Tibial artery (tissue), 4 donors: ENCODE results near the gene HMMR.
"Not testable (repeated sequence)": the region's sequence is repeated elsewhere in the genome, so short reads cannot be mapped to it uniquely, and the experiment has no call there.

ENCODE experiments used
- DNase-seq, 2 donors: peaks; one replicate each; pipeline ENCODE4 v3.0.0-alpha.2; 2019
- H3K27ac ChIP-seq, 2 donors: fragments of 200-600 bp; sonication (generic) in 1 of 2; 1 replicate in 1 of 2; 2 replicates in 1 of 2; pipeline ENCODE4 v1.5.1; 2018 to 2019; ENCODE audit warnings: mild to moderate bottlenecking in 1 of 2
- H3K27me3 ChIP-seq, 2 donors: fragments of 200-600 bp; sonication (generic) in 1 of 2; one replicate each; pipeline versions ENCODE4 v1.5.1 to v1.6.0; 2016 to 2019
- H3K36me3 ChIP-seq, 3 donors: fragments of 200-600 bp; sonication (generic) in 2 of 3; one replicate each; pipeline ENCODE4 v1.5.1; 2016 to 2019; ENCODE audit warnings: mild to moderate bottlenecking in 2 of 3
- H3K4me1 ChIP-seq, 4 donors: fragments of 200-600 bp; sonication (generic) in 2 of 4; 1 replicate in 3 of 4; 2 replicates in 1 of 4; pipeline ENCODE4 v1.5.1; 2016 to 2019
- H3K4me3 ChIP-seq, 2 donors: fragments of 200-600 bp; sonication (generic) in 1 of 2; 1 replicate in 1 of 2; 2 replicates in 1 of 2; pipeline ENCODE4 v1.5.1; 2018 to 2019; ENCODE audit warnings: mild to moderate bottlenecking in 2 of 2
- H3K9me3 ChIP-seq, 3 donors: fragments of 200-600 bp; sonication (generic) in 1 of 3; one replicate each; pipeline ENCODE4 v1.5.1; 2016 to 2019
- CTCF ChIP-seq, 2 experiments: fragments of 200-600 bp in 1 of 2; fragments of 450-650 bp in 1 of 2; IDR thresholded peaks; one replicate each; pipeline ENCODE4 v1.5.1; 2017 to 2019; ENCODE audit warnings: antibody characterized with exemption in 2 of 2, mild to moderate bottlenecking in 1 of 2, moderate library complexity in 1 of 2
- intact Hi-C: fragments of 100-400 bp; cut with DNase I; formaldehyde crosslinking; loops from one replicate; pipeline ENCODE4 v1.15.0; 2023; ENCODE audit warnings: low total_unique reads

HMMR gene

DNA sequence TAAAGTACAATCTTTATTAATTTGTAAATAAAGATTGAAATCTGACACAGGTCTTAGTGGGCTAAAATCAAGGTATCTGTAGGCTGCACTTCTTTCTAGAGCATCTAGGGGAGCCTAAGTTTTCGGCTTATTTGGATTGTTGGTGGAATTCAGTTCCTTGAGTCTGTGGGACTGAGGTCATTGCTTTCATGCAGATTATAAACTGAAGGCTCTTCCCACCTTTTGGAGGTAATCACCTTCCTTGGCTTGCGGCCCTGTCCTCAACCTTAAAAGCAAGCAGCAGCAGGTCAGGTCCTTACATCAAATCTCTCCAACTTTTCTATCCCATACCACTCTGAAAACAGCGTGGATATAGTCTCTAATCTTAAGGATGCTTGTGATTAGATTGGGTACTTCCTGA, 70.8 kb downstream of the HMMR start:
- Histone ChIP-seq H3K9me3 (no peaks in the 10 kb centered on the region), H3K4me1 (peaks cover 0 to 7% (median 0%) of the 10 kb centered on the region in 4 donors), H3K27ac (no peak overlapping the region), H3K36me3 (no peaks in the 10 kb centered on the region), H3K4me3 (no peak overlapping the region), H3K27me3 (no peaks in the 10 kb centered on the region)
- no peak for DNase-seq
- intact Hi-C loops = no loop called here
- no peak for TF ChIP-seq CTCF (IDR thresholded peaks at IDR 0.05)

GRCh38 chr5:163532171-163533084, 72.0 kb downstream of the HMMR start:
- Histone ChIP-seq H3K36me3 (no peaks in the 10 kb centered on the region), H3K27me3 (no peaks in the 10 kb centered on the region), H3K9me3 (no peaks in the 10 kb centered on the region), H3K4me1 (peaks cover 0 to 7% (median 0%) of the 10 kb centered on the region in 4 donors), H3K4me3 (no peak overlapping the region), H3K27ac (no peak overlapping the region)
- intact Hi-C loops = no loop called here
- no peak for DNase-seq
- no peak for TF ChIP-seq CTCF (IDR thresholded peaks at IDR 0.05)

DNA sequence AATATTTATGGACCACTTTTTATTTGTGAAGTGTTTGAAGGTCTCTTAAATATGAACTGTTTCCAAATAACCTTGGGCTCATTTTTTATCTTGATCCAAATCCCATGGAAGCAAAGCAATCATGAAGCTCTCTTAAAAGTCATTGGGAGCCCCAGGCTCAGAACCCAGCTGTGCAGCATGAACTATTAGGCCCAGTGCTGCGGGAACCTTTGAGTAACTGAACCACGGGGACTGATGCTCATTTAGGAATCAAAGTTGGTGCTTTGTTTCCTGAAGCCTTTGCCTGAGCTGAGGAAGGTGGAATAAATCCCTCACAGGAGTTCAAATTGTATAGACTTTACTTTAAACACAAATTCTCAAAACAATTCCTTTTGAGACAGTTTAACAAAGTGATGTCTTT, 72.8 kb downstream of the HMMR start:
- Histone ChIP-seq H3K27me3 (no peaks in the 10 kb centered on the region), H3K27ac (no peak overlapping the region), H3K4me1 (peaks cover 0 to 7% (median 0%) of the 10 kb centered on the region in 4 donors), H3K9me3 (no peaks in the 10 kb centered on the region), H3K4me3 (no peak overlapping the region), H3K36me3 (no peaks in the 10 kb centered on the region)
- TF ChIP-seq CTCF (IDR thresholded peaks at IDR 0.05) = no peak
- intact Hi-C loops = no loop called here
- DNase-seq = no peak

GRCh38 chr5:163534492-163535094, 74.2 kb downstream of the HMMR start:
- intact Hi-C loops = no loop called here
- no peaks in the 10 kb centered on the region for H3K9me3 ChIP-seq
- H3K36me3 ChIP-seq = no peaks in the 10 kb centered on the region
- H3K27ac ChIP-seq = no peak overlapping the region
- no peak for TF ChIP-seq CTCF (IDR thresholded peaks at IDR 0.05)
- H3K4me3 ChIP-seq = no peak overlapping the region
- H3K4me1 ChIP-seq = peaks cover 0 to 7% (median 0%) of the 10 kb centered on the region in 4 donors
- no peaks in the 10 kb centered on the region for H3K27me3 ChIP-seq
- DNase-seq = no peak

DNA sequence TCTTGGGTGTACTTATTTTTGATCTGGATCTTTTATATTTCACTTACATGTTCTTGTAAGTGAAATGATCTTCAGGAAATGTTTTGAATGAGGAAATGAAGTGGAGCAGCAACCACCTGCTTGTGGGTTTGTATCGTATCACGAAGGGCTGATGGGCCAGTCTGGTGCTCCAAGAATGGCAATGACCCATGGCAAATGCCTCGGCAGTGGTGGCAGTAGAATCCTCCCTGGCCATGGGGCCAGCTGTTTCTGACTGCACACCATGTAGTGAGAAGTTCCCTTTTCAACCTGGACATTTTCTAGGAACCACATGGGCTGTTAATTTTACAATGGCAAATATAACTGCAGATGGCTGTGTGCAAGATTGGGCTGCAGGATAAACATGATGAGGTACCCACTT, 74.9 kb downstream of the HMMR start:
- no peaks in the 10 kb centered on the region for H3K9me3 ChIP-seq
- H3K27ac ChIP-seq = no peak overlapping the region
- H3K4me1 ChIP-seq = peaks cover 0 to 1% (median 0%) of the 10 kb centered on the region in 4 donors
- TF ChIP-seq CTCF (IDR thresholded peaks at IDR 0.05) = no peak
- no peaks in the 10 kb centered on the region for H3K27me3 ChIP-seq
- intact Hi-C loops = no loop called here
- DNase-seq = no peak
- H3K36me3 ChIP-seq = no peaks in the 10 kb centered on the region
- H3K4me3 ChIP-seq = no peak overlapping the region

GRCh38 chr5:163536442-163536841, 76.0 kb downstream of the HMMR start:
- H3K27me3 ChIP-seq, H3K27ac ChIP-seq, intact Hi-C loops, DNase-seq, H3K9me3 ChIP-seq, H3K4me1 ChIP-seq, H3K4me3 ChIP-seq, H3K36me3 ChIP-seq: not testable (repeated sequence)
